ENCODE measurements around the gene MRPL53.

MRPL53 gene

GRCh38 chr2:74430502-74430901, 42.0 kb downstream of the MRPL53 start:
- H3K9me3 Mint-ChIP-seq: no peaks in the 10 kb centered on the region
- peaks cover 2% of the 10 kb centered on the region for H3K36me3 Mint-ChIP-seq
- no peaks in the 10 kb centered on the region for H3K27me3 Mint-ChIP-seq
- H3K4me3 Mint-ChIP-seq: no peak overlapping the region
- no peak overlapping the region for H3K27ac Mint-ChIP-seq
- H3K4me1 Mint-ChIP-seq: no peaks in the 10 kb centered on the region

GRCh38 chr2:74429487-74430451, 42.7 kb downstream of the MRPL53 start:
- Mint-ChIP-seq H3K36me3 (peaks cover 4% of the 10 kb centered on the region), H3K27ac (no peak overlapping the region), H3K9me3 (no peaks in the 10 kb centered on the region), H3K4me3 (no peak overlapping the region), H3K27me3 (no peaks in the 10 kb centered on the region), H3K4me1 (no peaks in the 10 kb centered on the region)

- H3K9me3 Mint-ChIP-seq: no peaks in the 10 kb centered on the region
- H3K27ac Mint-ChIP-seq: no peak overlapping the region
- H3K27me3 Mint-ChIP-seq: no peaks in the 10 kb centered on the region
- no peak overlapping the region for H3K4me3 Mint-ChIP-seq
- H3K36me3 Mint-ChIP-seq: peaks cover 5% of the 10 kb centered on the region
- H3K4me1 Mint-ChIP-seq: no peaks in the 10 kb centered on the region
Measured at GRCh38 chr2:74428675-74429074, 43.8 kb downstream of the MRPL53 start.

- H3K4me1 Mint-ChIP-seq: peaks cover 8% of the 10 kb centered on the region
- no peak overlapping the region for H3K4me3 Mint-ChIP-seq
- no peak overlapping the region for H3K27ac Mint-ChIP-seq
- no peaks in the 10 kb centered on the region for H3K27me3 Mint-ChIP-seq
- H3K9me3 Mint-ChIP-seq: no peaks in the 10 kb centered on the region
- peaks cover 5% of the 10 kb centered on the region for H3K36me3 Mint-ChIP-seq
Measured at GRCh38 chr2:74427551-74427950, 44.9 kb downstream of the MRPL53 start.

- Mint-ChIP-seq H3K27me3 (no peaks in the 10 kb centered on the region), H3K36me3 (peaks cover 5% of the 10 kb centered on the region), H3K27ac (no peak overlapping the region), H3K4me3 (no peak overlapping the region), H3K9me3 (no peaks in the 10 kb centered on the region), H3K4me1 (peaks cover 15% of the 10 kb centered on the region)
Measured at GRCh38 chr2:74426181-74426758, 46.2 kb downstream of the MRPL53 start.

GRCh38 chr2:74425523-74425922, 47.0 kb downstream of the MRPL53 start:
- no peaks in the 10 kb centered on the region for H3K27me3 Mint-ChIP-seq
- H3K4me3 Mint-ChIP-seq: no peak overlapping the region

GRCh38 chr2:74424995-74425406, 47.5 kb downstream of the MRPL53 start:
- no peak overlapping the region for H3K4me3 Mint-ChIP-seq
- H3K27me3 Mint-ChIP-seq: no peaks in the 10 kb centered on the region
- peaks cover 5% of the 10 kb centered on the region for H3K36me3 Mint-ChIP-seq
- H3K9me3 Mint-ChIP-seq: no peaks in the 10 kb centered on the region
- H3K27ac Mint-ChIP-seq: no peak overlapping the region
- peaks cover 27% of the 10 kb centered on the region for H3K4me1 Mint-ChIP-seq

More at GRCh38 chr2:74425523-74425922, 47.0 kb downstream of the MRPL53 start:
- Mint-ChIP-seq H3K27ac (no peak overlapping the region), H3K36me3 (peaks cover 5% of the 10 kb centered on the region), H3K4me1 (peaks cover 21% of the 10 kb centered on the region), H3K9me3 (no peaks in the 10 kb centered on the region)

GRCh38 chr2:74424139-74424992, 48.1 kb downstream of the MRPL53 start:
- H3K4me3 Mint-ChIP-seq: no peak overlapping the region
- no peaks in the 10 kb centered on the region for H3K27me3 Mint-ChIP-seq
- H3K9me3 Mint-ChIP-seq: no peaks in the 10 kb centered on the region
- H3K4me1 Mint-ChIP-seq: peaks cover 29% of the 10 kb centered on the region
- peaks cover 5% of the 10 kb centered on the region for H3K36me3 Mint-ChIP-seq
- no peak overlapping the region for H3K27ac Mint-ChIP-seq

- no peaks in the 10 kb centered on the region for H3K27me3 Mint-ChIP-seq
- H3K4me3 Mint-ChIP-seq: peak overlapping the region; percentile 100
- no peaks in the 10 kb centered on the region for H3K9me3 Mint-ChIP-seq
- peaks cover 5% of the 10 kb centered on the region for H3K36me3 Mint-ChIP-seq
- peak overlapping the region; percentile 76 for H3K27ac Mint-ChIP-seq
- peaks cover 29% of the 10 kb centered on the region for H3K4me1 Mint-ChIP-seq
Measured at GRCh38 chr2:74423231-74424095, 49.0 kb downstream of the MRPL53 start.

Data from activated naive CD4-positive, alpha-beta T cell treated with anti-CD3 and anti-CD28 coated beads, Interleukin-2, amount 50 U/mL, for 24 hours (primary cell).